ENCODE results near the gene DOK1.
A peak's percentile ranks its signal among the peaks of the same experiment; 100 is the strongest.

The DOK1 gene

GRCh38 chr2:74525717-74526648 is 28.5 kb upstream of the DOK1 start, which contains the start of gene DQX1:
Gene DQX1, minus strand, starts transcription at chr2:74526231. Its CDS starts 502 bp downstream, at chr2:74525729.
- no peak for DNase-seq (ENCODE audit: low read depth in 1 of 2, low spot score in 1 of 2)

GRCh38 chr2:74526649-74527230 is 27.8 kb upstream of the DOK1 start:
- DNase-seq (ENCODE audit: low read depth in 1 of 2, low spot score in 1 of 2): no peak

- DNase-seq (ENCODE audit: low read depth in 1 of 2, low spot score in 1 of 2): no peak
Observed at GRCh38 chr2:74527741-74528140, 26.8 kb upstream of the DOK1 start.

- DNase-seq (ENCODE audit: low read depth in 1 of 2, low spot score in 1 of 2): no peak
Observed at GRCh38 chr2:74528600-74529356, 25.7 kb upstream of the DOK1 start.

GRCh38 chr2:74529357-74530238 is 24.9 kb upstream of the DOK1 start, which contains the start of the genes AUP1 and HTRA2:
Gene AUP1, minus strand, starts transcription at chr2:74529706. Its CDS starts 77 bp downstream, at chr2:74529629.
Gene HTRA2, plus strand, starts transcription at chr2:74529933. Its CDS starts 74 bp downstream, at chr2:74530007.
- DNase-seq (ENCODE audit: low read depth in 1 of 2, low spot score in 1 of 2): peak; percentile 70 to 81

- DNase-seq (ENCODE audit: low read depth in 1 of 2, low spot score in 1 of 2): no peak
Observed at GRCh38 chr2:74530239-74531187, 24.0 kb upstream of the DOK1 start.

GRCh38 chr2:74531666-74532065 is 22.9 kb upstream of the DOK1 start:
- DNase-seq (ENCODE audit: low read depth in 1 of 2, low spot score in 1 of 2): no peak

- no peak for DNase-seq (ENCODE audit: low read depth in 1 of 2, low spot score in 1 of 2)
Observed at GRCh38 chr2:74532222-74532621, 22.3 kb upstream of the DOK1 start.

GRCh38 chr2:74533464-74533863 is 21.1 kb upstream of the DOK1 start:
- DNase-seq (ENCODE audit: low read depth in 1 of 2, low spot score in 1 of 2): no peak

- DNase-seq (ENCODE audit: low read depth in 1 of 2, low spot score in 1 of 2): no peak
Observed at GRCh38 chr2:74534411-74534810, 20.1 kb upstream of the DOK1 start.

- no peak for DNase-seq (ENCODE audit: low read depth in 1 of 2, low spot score in 1 of 2)
Observed at GRCh38 chr2:74535440-74535965, 19.0 kb upstream of the DOK1 start.

GRCh38 chr2:74536166-74536950 is 18.2 kb upstream of the DOK1 start:
- no peak for DNase-seq (ENCODE audit: low read depth in 1 of 2, low spot score in 1 of 2)

GRCh38 chr2:74537140-74537539 is 17.4 kb upstream of the DOK1 start:
- no peak for DNase-seq (ENCODE audit: low read depth in 1 of 2, low spot score in 1 of 2)

GRCh38 chr2:74538881-74539339 is 15.6 kb upstream of the DOK1 start:
- DNase-seq (ENCODE audit: low read depth in 1 of 2, low spot score in 1 of 2): no peak

- DNase-seq (ENCODE audit: low read depth in 1 of 2, low spot score in 1 of 2): no peak
Observed at GRCh38 chr2:74540291-74540690, 14.2 kb upstream of the DOK1 start.

GRCh38 chr2:74542978-74543377 is 11.5 kb upstream of the DOK1 start:
- DNase-seq (ENCODE audit: low read depth in 1 of 2, low spot score in 1 of 2): no peak

- DNase-seq (ENCODE audit: low read depth in 1 of 2, low spot score in 1 of 2): no peak
Observed at GRCh38 chr2:74544634-74545033, 9.9 kb upstream of the DOK1 start.

GRCh38 chr2:74546004-74546403 is 8.5 kb upstream of the DOK1 start:
- DNase-seq (ENCODE audit: low read depth in 1 of 2, low spot score in 1 of 2): no peak

Data from stimulated activated CD4-positive, alpha-beta T cell treated with anti-CD3 and anti-CD28 coated beads, Interleukin-15, amount 100 ng/mL, for 1 hour (primary cell).